Head of caudate nucleus (tissue), 42 donors: ENCODE measurements around the gene IL34.
A peak's percentile ranks its signal among the peaks of the same experiment; 100 is the strongest.

ENCODE experiments used
- DNase-seq, 42 donors: peaks; one replicate each; pipeline versions ENCODE4 v3.0.0 to v3.0.0-alpha.2; 2020 to 2021; ENCODE audit warnings: mixed read lengths in 7 of 42
- intact Hi-C: fragments of 100-400 bp; cut with DNase I; formaldehyde crosslinking; loops from one replicate; pipeline ENCODE4 v1.15.0; 2022

IL34 gene

DNA sequence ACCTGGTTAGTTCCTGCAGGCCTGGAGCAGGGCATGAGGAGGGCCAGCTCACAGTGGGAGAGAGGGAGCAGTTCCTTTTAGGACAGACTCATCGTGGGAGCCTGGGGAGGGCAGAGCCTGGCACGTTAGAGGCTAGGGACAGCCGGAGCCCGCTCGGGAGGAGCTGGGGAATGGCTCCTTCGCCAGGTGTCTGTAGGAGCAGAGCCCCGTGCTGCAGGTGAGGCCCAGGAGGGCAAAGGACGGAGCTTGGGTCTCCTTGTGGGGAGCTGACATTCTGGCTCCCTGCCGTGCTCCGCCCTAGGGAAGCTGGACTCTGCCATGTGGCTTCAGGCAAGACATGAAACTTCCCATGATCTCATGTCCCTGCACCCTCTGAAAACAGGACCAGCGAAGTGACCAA, 58.2 kb downstream of the IL34 start:
- DNase-seq, result no peak
- intact Hi-C loops, result no loop called here

DNA sequence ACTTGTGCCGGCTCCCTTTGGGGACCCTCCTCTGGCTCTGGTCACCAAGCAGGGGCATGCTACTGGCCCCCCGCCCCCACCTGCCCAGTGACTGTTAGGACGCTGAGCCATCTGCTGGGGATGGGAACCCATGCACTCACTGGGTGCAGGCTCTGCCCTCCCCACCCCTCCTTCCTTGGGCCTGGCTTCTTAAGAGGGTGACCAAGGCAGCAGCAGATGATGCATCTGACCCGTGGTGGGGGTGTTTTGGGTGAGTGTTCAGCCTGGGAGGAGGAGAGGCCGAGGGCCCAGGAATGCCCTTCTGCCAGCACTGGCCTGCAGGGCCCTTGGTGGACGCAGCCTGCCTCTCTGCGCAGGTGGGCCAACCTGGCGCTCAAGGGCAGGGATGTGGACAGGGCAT, 58.7 kb downstream of the IL34 start:
- intact Hi-C loops, result no loop called here
- DNase-seq, result no peak

DNA sequence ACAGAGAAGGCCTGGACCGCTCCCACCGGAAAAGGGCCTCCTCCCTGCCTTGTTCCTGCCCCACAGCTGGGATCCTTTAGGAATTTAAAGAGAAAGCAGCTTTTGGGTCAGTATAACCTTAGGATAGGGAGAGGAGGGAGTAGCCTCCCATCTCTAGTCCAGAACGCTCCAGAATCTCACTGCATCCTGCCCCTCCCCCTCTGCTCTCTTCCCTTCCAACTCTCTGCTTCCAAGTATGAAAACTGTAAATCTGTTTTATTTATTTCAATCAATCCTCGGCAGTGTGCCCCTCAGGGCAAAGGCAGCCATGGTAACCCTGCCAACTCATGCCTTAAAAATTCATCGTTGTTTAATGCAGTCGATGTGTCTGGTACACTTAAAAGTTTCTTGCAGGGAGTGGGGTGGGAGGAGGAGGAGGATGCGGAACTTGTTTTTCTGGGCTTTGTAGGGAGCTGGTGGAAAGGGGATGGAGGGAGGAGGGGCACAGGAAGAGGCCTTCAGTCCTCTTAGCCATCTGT, 60.6 kb downstream of the IL34 start:
- intact Hi-C loops, result no loop called here
- no peak for DNase-seq

- intact Hi-C loops, result no loop called here
- peak in 4 of 42 donors; percentile 46 to 69 (median 50) for DNase-seq
These were observed 62.2 kb downstream of the IL34 start for GRCh38 chr16:70708366-70709246.

DNA sequence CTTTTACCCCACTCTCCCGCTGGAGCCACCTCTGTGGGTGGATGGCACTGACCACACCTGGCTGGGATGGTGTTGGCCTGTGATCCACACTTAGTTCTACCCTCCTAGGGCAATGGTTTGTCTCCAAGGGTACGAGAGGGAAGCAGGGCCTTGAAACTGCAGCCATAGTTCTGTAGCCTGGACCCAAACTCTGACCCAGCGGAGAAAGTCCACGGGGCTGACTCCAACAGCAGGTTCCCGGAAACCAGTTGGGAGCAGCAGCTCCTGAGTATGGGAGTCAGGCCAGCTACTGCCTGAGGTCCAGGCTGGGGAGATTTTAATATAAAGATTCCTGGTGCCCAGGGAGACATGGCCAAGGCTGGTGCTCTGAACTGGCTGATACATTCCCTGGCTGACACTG, 63.1 kb downstream of the IL34 start:
- intact Hi-C loops, result no loop called here

GRCh38 chr16:70709942-70710341, 63.6 kb downstream of the IL34 start:
- DNase-seq, result no peak
- intact Hi-C loops, result no loop called here

More for the DNA sequence above, 63.1 kb downstream of the IL34 start:
- DNase-seq, result no peak
